GM18951 (cell line): ENCODE results near the gene UGDH.
"Not testable (repeated sequence)": the region's sequence is repeated elsewhere in the genome, so short reads cannot be mapped to it uniquely, and the experiment has no call there.

Source experiments
- POLR2A ChIP-seq: IDR thresholded peaks from 4 replicates; pipeline ENCODE4 v1.6.1; 2011; ENCODE audit warnings: mild to moderate bottlenecking; ENCODE audit not compliant: insufficient read length, insufficient read depth; ENCODE audit errors: extremely low read depth
- in situ Hi-C: fragments of 300-500 bp; cut with MboI; formaldehyde crosslinking; loops from one replicate; pipeline ENCODE4 v1.12.0; 2022; ENCODE audit warnings: low sequenced_read_pairs, mixed read lengths, inconsistent platforms; ENCODE audit not compliant: unreplicated experiment

UGDH gene

DNA sequence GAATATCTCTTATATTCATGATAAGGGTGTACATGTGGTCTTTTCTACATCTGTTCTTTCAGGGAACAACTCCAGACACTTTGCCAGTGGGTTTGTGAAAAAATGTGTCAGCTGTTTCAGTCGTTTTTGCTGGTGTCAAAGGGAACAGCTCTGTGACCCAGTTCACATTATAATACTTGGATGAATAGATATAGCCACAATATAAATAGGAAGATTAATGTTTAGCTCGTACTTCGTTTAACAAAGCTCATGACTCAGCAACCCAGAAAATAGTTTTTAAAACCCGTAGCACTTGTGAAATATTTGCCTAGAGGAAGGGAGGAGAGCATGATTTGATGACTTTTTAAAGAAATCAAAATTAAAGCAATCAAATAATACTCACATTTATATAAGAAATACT is 60.5 kb downstream of the UGDH start:
- in situ Hi-C loops: loop anchor here (10.0 kb wide), 1 partner anchor 508 kb away; the partner anchor contains the start of gene PDS5A
- no peak for TF ChIP-seq POLR2A

DNA sequence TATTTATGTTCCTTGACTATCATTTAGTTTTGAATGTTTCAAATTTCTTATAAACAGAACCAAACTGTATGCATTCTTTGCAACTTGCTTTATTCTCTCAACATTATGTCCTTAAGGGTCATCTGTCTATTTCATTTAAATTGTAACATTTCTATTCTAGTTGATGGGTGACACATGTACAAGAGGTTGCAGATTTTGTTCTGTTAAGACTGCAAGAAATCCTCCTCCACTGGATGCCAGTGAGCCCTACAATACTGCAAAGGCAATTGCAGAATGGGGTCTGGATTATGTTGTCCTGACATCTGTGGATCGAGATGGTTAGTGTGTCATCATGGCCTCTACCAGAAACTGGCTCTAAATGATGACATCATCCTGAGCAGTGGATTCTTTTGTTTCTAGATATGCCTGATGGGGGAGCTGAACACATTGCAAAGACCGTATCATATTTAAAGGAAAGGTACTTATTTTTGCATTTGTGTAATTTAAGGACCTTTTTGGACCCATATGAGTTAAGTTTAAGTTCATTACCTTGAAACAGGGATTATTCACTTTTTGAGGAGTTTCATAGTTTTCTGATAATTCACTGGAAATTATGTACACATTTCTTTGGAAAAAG is 62.2 kb downstream of the UGDH start:
- in situ Hi-C loops: loop anchor here (10.0 kb wide), 1 partner anchor 510 kb away; the partner anchor contains the start of gene PDS5A

DNA sequence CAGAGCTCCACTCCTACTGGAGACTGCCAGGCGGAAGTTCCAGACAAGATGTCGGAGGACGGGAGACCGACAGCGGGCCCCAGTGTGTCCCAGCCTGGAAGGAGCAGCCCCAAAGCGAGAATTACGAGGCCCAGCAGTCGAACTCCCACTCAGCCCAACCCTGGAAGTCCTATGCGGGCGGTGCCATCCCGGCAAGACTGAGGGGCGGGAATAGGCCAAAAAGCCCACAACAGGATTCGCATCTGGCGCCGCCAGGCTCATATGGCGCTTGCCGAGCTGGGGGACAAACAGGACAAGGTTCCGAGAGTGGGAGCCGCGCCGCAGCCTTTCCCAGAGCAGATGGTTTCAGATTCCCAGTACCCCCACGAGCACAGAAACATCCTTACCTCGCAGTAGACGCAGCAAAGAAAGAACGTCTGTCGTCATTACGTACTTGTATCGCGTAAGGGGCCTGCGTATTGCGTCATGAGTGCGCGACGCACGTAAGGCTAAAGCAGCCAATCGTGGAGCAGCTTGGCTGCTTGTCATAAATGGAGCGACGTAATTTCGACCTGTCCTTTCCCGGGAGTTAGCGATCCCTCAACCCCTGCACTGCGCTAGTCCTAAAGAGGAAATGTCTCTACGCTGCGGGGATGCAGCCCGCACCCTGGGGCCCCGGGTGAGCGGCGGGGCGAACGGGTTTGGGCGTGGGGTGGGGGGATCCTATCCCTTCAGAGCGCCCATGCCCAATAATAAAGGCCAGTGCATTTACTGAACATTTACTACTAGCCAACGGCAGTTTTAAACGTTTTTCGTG is 68.5 kb downstream of the UGDH start, which contains the start of the genes LIAS and RPL9:
Gene LIAS, plus strand, starts transcription at position 552 of the 796 bp plus-strand sequence. Its CDS starts 62 bp downstream, at position 614.
Gene RPL9, minus strand, starts transcription at position 418 of the 796 bp plus-strand sequence. CDS start 483 bp downstream, outside the sequence.
- in situ Hi-C loops: no loop called here
- TF ChIP-seq POLR2A: peak; percentile 97

More for the DNA sequence above, 62.2 kb downstream of the UGDH start:
- no peak for TF ChIP-seq POLR2A

DNA sequence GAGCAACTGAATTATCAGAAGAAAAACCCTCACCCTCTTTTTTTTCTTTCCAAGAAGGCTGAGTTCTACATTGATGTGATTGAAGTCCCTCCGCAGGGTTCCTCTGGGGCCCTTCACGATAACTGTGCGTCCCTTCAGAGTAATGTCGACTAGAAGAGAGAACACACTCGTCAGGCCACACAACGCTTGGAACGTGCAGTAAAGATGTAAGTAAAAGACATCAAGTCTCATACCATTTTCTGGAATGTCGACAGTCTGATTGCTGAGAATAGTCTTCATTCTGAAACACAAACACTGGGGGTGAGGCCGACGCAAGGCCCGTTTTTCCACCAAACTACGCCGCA is 69.1 kb downstream of the UGDH start:
- in situ Hi-C loops: not testable (repeated sequence)

DNA sequence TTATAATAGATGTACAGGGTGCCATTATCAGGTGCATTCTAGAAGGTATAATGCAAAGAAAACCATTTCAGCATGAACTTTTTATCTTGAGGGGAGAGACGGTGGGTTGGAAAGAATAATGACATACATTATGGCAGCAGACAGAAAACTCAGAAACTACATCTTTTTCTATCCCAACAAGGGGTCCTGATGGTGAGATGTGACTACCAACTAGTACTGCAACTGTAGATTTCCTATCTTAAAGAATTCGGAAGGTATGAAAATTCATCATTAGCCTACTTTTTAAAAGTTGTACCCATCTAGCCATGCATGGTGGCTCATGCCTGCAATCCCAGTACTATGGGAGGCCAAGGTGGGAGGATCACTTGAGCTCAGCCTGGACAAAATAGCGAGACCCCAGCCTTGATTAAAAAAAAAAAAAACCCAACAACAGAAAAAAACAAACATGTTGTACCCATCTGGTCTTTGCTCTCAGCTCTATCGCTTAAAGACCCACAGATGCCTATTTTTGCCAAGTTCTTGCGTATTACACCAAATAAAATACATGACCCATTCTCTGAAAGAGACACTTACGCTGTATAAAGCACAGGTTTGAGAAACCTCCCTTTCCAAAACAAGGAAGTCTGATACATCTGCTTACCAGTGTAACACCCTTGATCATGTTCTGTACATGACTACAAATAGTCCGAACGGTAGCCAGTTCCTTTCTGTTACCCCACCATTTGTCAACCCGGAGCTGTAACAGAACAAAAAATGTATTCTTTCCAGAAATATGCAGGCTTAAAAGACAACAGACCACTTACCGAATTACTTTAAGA is 70.1 kb downstream of the UGDH start:
- in situ Hi-C loops: no loop called here

DNA sequence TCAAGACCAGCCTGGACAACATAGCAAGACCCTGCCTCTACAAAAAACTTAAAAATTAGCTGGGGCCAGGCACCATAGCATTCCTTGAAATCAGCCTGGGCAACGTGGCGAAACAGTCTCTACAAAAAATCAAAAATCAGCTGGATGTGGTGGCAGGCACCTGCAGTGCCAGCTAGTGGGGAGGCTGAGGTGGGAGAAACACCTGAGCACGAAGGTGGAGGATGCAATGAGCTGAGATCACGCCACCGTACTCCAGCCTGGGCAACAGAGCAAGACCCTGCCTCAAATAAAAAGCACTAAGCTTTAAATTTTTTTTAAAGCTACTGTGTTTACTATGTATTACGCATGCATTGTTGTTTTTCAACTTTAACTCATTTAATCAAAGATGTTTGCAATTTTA is 71.8 kb downstream of the UGDH start:
- no peak for TF ChIP-seq POLR2A
- in situ Hi-C loops: no loop called here

More for the DNA sequence above, 70.1 kb downstream of the UGDH start:
- peak; percentile 20 for TF ChIP-seq POLR2A

DNA sequence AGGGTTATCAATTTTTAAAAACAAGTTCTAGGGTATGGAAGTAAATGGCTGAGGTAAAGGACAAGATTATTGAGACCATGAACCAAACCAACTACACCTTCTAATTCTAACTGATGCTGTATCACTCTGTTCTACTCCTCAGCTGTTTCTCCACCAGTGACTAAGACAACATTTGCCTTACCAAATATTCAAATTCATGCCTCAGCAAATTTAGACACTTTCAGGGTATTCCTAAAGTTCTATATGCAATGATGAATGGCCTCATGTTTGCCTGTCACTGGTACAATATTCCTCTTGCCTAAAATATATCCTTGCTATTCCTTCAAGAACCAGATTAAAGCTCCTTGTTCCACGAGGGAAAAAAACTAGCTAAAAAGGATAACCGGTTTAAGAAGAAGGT is 73.5 kb downstream of the UGDH start:
- TF ChIP-seq POLR2A: no peak
- in situ Hi-C loops: no loop called here

DNA sequence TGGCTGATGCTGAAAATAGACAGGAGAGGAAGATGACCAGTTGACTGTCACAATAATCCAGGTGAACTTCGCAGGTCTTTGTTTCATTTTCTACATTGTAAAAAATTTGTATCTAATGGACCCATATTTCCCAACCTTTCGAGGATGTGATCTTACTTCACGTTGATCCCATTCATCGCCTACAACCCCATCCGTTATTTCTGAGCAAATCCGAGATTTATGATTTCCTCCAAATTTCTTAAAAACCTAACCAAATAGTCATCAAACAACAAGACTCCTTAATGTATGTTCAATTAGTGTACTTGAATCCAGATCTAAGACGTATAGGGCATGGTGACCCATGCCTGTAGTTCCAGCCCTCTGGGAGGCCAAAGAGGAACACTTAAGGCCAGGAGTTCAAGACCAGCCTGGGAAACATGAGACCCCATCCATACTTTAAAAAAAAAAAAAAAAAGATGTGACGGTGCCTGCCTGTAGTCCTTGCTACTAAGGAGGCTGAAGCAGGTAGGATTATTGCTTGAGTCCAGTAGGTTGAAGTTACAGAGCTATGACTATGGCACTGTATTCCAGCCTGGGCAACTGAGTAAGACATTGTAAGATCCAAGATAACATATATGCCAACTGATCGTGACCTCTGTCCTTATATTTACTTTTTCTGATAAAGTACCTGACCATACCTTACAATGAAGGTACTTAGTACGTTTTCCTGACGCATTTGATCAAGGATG is 74.2 kb downstream of the UGDH start:
- in situ Hi-C loops: no loop called here
- TF ChIP-seq POLR2A: no peak

DNA sequence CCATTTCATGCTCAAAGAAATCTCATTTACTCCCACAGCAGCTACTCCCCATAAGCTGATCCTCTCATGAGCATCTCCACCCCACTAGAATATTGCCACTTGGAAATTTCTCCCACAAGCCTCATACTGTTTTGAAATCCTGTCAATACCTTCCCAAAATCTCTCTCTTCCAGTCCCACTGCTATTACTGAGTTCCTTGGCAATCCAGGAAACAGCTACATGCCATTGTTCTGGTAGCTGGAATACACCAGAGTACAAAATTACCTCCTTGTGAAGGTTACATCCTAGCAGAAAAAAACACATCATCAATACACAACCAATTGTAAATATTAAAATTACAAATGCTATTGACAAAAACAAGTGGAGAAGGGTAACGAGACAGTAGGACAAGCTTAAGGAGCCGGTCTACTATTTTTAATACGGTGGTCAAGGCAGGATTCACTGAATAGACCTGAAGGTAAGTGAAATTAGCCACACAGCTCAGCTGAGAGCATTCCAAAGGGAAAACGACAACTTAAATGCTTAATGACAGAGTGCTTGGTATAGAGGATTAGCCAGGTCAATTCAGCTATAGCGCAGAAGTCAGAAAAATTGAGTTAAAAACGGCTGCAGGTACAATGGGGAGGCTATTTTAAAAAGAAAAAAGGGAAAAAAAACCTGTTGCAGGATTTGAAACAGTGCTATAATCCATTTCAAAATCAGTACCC is 74.9 kb downstream of the UGDH start:
- in situ Hi-C loops: no loop called here
- TF ChIP-seq POLR2A: peak; percentile 4

DNA sequence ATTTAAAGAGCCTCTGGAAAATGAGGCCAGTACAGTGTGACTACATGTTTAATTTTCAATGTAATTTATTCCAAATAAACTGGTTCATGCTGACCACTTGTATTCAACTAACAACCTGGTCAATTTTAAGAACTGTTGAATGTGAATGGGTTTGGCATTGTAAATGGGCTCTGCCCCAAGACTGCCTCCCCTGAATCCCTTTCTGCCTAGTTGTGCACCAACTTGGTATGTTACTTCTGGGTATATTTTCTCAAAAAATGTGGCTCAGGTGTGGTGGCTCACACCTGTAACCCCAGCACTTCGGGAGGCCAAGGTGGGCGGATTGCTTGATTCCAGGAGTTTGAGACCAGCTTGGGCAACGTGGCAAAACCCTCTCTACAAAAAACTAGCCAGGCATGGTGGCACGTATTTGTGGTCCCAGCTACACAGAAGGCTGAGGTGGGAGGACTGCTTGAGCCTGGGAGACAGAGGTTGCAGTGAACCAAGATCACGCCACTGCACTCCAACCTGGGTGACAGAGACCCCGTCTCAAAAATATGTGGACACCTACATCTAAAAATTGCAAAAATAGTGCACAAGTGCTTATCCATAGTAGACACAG is 75.7 kb downstream of the UGDH start:
- TF ChIP-seq POLR2A: peak; percentile 34
- in situ Hi-C loops: no loop called here

DNA sequence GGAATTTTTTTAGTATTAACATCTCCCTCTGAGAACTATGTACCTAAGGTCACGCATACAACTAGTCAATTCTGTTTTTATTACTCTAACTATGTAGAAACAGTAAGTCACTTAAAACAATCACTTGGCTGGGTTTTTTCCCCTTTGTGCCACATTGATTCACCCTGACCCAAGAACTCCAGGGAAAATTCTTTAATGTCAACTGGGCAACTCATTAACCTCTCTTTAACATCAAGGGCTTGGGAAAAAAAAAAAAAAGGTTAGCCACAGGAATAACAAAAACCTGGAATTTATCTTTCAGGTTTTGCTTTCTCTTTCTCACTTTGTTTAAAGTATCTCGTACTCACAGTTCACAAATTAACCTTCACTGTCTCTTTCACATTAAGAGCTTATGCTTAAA is 76.6 kb downstream of the UGDH start:
- in situ Hi-C loops: no loop called here
- no peak for TF ChIP-seq POLR2A
